ENCODE results near the gene PDS5A.

- TF ChIP-seq, protein P1, sequence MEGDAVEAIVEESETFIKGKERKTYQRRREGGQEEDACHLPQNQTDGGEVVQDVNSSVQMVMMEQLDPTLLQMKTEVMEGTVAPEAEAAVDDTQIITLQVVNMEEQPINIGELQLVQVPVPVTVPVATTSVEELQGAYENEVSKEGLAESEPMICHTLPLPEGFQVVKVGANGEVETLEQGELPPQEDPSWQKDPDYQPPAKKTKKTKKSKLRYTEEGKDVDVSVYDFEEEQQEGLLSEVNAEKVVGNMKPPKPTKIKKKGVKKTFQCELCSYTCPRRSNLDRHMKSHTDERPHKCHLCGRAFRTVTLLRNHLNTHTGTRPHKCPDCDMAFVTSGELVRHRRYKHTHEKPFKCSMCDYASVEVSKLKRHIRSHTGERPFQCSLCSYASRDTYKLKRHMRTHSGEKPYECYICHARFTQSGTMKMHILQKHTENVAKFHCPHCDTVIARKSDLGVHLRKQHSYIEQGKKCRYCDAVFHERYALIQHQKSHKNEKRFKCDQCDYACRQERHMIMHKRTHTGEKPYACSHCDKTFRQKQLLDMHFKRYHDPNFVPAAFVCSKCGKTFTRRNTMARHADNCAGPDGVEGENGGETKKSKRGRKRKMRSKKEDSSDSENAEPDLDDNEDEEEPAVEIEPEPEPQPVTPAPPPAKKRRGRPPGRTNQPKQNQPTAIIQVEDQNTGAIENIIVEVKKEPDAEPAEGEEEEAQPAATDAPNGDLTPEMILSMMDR (IDR thresholded peaks at IDR 0.05), result no peak
- no peak for TF ChIP-seq EZH2phosphoT487 (IDR thresholded peaks at IDR 0.05)
Measured at GRCh38 chr4:39883646-39884045, 94.1 kb downstream of the PDS5A start.

All from neural progenitor cell (in vitro differentiated cells).